Lower lobe of right lung (tissue), 2 donors: ENCODE results near the gene TST. TPM values are rescaled to one million over a fixed set of nuclear protein-coding genes. Genes with fewer than 3 reads are reported as not detected.

Experiments
- ATAC-seq, 2 donors: fragments of 200-7000 bp; cut with Tn5 transposase; one replicate each; pipeline ENCODE4 v1.9.1; 2020 to 2022; ENCODE audit warnings: mild to moderate bottlenecking in 2 of 2, moderate library complexity in 2 of 2
- DNase-seq: peaks from one replicate; pipeline ENCODE4 v3.0.0-alpha.2; 2020
- H3K27ac ChIP-seq: fragments of 200-600 bp; one replicate; pipeline ENCODE4 v1.8.0; 2022
- H3K27me3 ChIP-seq: fragments of 200-600 bp; one replicate; pipeline ENCODE4 v1.8.0; 2022; ENCODE audit warnings: low read depth
- H3K36me3 ChIP-seq: fragments of 200-600 bp; one replicate; pipeline ENCODE4 v1.8.0; 2022; ENCODE audit warnings: mild to moderate bottlenecking
- H3K4me1 ChIP-seq: fragments of 200-600 bp; one replicate; pipeline ENCODE4 v1.8.0; 2022
- H3K4me3 ChIP-seq: fragments of 200-600 bp; one replicate; pipeline ENCODE4 v1.8.0; 2022; ENCODE audit warnings: mild to moderate bottlenecking
- H3K9me3 ChIP-seq: fragments of 200-600 bp; one replicate; pipeline ENCODE4 v1.8.0; 2022
- CTCF ChIP-seq: fragments of 200-600 bp; IDR thresholded peaks from one replicate; pipeline ENCODE4 v1.8.0; 2022; ENCODE audit warnings: antibody characterized with exemption, mild to moderate bottlenecking
- intact Hi-C: fragments of 100-400 bp; cut with DNase I; formaldehyde crosslinking; loops from one replicate; pipeline ENCODE4 v1.11.0; 2022
- total RNA-seq: library from RNA; stranded (reverse); fragmentation: NEBNext Ultra II Directional; extraction: Animal tissue kit (Norgen Biotek cat#: 25700); gene quantifications from one replicate; pipeline ENCODE4 v1.2.1, GENCODE V29; 2021
- donor health status: DM: no; HTN: yes; CAD: no; lungs with severe emphysema.

TST gene
- total RNA-seq, 1 donor from 2014 or later, result 48.3 TPM

- no peak overlapping the region for H3K4me3 ChIP-seq
- H3K9me3 ChIP-seq, result no peaks in the 10 kb centered on the region
- no peak overlapping the region for H3K27ac ChIP-seq
- no peaks in the 10 kb centered on the region for H3K27me3 ChIP-seq
- no peaks in the 10 kb centered on the region for H3K36me3 ChIP-seq
- DNase-seq (no peak), ATAC-seq (no peak)
- no peak for TF ChIP-seq CTCF
- intact Hi-C loops, result loop anchor here (10.0 kb wide), 1 partner anchor 187 kb away; no protein-coding TSS in a partner anchor
- no peaks in the 10 kb centered on the region for H3K4me1 ChIP-seq
Measured at GRCh38 chr22:36971341-36972125, 47.7 kb downstream of the TST start.

- no peak for DNase-seq
- H3K36me3 ChIP-seq, result no peaks in the 10 kb centered on the region
- intact Hi-C loops, result no loop called here
- no peak overlapping the region for H3K27ac ChIP-seq
- TF ChIP-seq CTCF, result no peak
- H3K4me1 ChIP-seq, result no peaks in the 10 kb centered on the region
- no peak for ATAC-seq
- no peaks in the 10 kb centered on the region for H3K27me3 ChIP-seq
- H3K9me3 ChIP-seq, result no peaks in the 10 kb centered on the region
- H3K4me3 ChIP-seq, result no peak overlapping the region
Measured at GRCh38 chr22:36968249-36968964, 50.8 kb downstream of the TST start.

- ATAC-seq (no peak), DNase-seq (no peak)
- Histone ChIP-seq H3K36me3 (no peaks in the 10 kb centered on the region), H3K27ac (no peak overlapping the region), H3K4me1 (no peaks in the 10 kb centered on the region), H3K9me3 (no peaks in the 10 kb centered on the region), H3K4me3 (no peak overlapping the region), H3K27me3 (no peaks in the 10 kb centered on the region)
- no peak for TF ChIP-seq CTCF
- intact Hi-C loops, result no loop called here
Measured at GRCh38 chr22:36966851-36967540, 52.3 kb downstream of the TST start.

- no peak for DNase-seq
- intact Hi-C loops, result no loop called here
- Histone ChIP-seq H3K4me1 (no peaks in the 10 kb centered on the region), H3K27me3 (no peaks in the 10 kb centered on the region), H3K9me3 (no peaks in the 10 kb centered on the region), H3K27ac (no peak overlapping the region), H3K4me3 (no peak overlapping the region), H3K36me3 (no peaks in the 10 kb centered on the region)
- no peak for TF ChIP-seq CTCF
- ATAC-seq, result peak; percentile 9 to 64
Measured at GRCh38 chr22:36965696-36966095, 53.6 kb downstream of the TST start.

- no peak overlapping the region for H3K27ac ChIP-seq
- H3K4me3 ChIP-seq, result no peak overlapping the region
- no peaks in the 10 kb centered on the region for H3K36me3 ChIP-seq
- TF ChIP-seq CTCF, result no peak
- no peaks in the 10 kb centered on the region for H3K4me1 ChIP-seq
- intact Hi-C loops, result no loop called here
- ATAC-seq, result no peak
- peaks cover 7% of the 10 kb centered on the region for H3K27me3 ChIP-seq
- no peaks in the 10 kb centered on the region for H3K9me3 ChIP-seq
- no peak for DNase-seq
Measured at GRCh38 chr22:36964106-36964505, 55.1 kb downstream of the TST start.
